SK-N-SH (cell line): ENCODE results near the gene PPARGC1A.

Source experiments
- NFIC ChIP-seq: IDR thresholded peaks from 2 replicates; pipeline ENCODE4 v1.4.0; 2012; ENCODE audit warnings: borderline replicate concordance
- POLR2AphosphoS5 ChIP-seq: IDR thresholded peaks from 2 replicates; pipeline ENCODE4 v1.6.1; 2012; ENCODE audit warnings: low read depth, low read length
- RXRA ChIP-seq: IDR thresholded peaks from 2 replicates; pipeline ENCODE4 v1.4.0; 2012; ENCODE audit warnings: low read depth, mild to moderate bottlenecking, borderline replicate concordance
- SIN3A ChIP-seq: IDR thresholded peaks from 2 replicates; pipeline ENCODE4 v1.6.1; 2012; ENCODE audit warnings: low read depth, mild to moderate bottlenecking, low read length, moderate library complexity, borderline replicate concordance
- YY1 ChIP-seq: IDR thresholded peaks from 2 replicates; pipeline ENCODE4 v1.4.0; 2012; ENCODE audit warnings: low read depth, mild to moderate bottlenecking
- TF ChIP-seq, protein P1 (sequence below): fragments of 200-600 bp; sonication (generic); IDR thresholded peaks from 2 replicates; pipeline ENCODE4 v1.6.1; 2017; ENCODE audit warnings: antibody characterized with exemption, mild to moderate bottlenecking, moderate library complexity
- TF ChIP-seq, protein P2 (sequence below): fragments of 150-350 bp; IDR thresholded peaks from 2 replicates; pipeline ENCODE4 v1.6.1; 2017; ENCODE audit warnings: antibody characterized with exemption, low read length, low read depth, borderline replicate concordance
- TF ChIP-seq, protein P3 (sequence below): IDR thresholded peaks from 2 replicates; pipeline ENCODE4 v1.4.0; 2012; ENCODE audit warnings: low read depth, borderline replicate concordance

DNA sequence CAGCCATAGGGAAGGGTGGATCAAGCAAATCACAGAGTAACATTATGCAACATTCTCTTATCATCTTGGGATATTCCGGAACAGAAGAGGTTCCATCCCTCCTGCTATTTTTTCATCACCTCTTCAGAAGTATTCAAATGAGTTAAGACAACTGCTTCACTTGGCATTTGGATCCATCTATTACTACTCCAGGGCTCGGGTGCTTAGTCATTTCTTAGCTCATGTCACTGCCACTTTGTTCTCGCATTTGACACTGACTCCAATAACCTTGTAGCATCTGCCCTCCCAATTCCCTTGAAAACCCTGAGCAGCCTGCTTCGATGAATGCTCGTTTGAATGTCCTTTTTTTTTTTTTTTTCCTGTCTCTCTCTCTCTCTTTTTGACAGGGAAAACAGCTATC is 114.9 kb downstream of the PPARGC1A start:
- no peak for TF ChIP-seq RXRA
- TF ChIP-seq, protein P1, sequence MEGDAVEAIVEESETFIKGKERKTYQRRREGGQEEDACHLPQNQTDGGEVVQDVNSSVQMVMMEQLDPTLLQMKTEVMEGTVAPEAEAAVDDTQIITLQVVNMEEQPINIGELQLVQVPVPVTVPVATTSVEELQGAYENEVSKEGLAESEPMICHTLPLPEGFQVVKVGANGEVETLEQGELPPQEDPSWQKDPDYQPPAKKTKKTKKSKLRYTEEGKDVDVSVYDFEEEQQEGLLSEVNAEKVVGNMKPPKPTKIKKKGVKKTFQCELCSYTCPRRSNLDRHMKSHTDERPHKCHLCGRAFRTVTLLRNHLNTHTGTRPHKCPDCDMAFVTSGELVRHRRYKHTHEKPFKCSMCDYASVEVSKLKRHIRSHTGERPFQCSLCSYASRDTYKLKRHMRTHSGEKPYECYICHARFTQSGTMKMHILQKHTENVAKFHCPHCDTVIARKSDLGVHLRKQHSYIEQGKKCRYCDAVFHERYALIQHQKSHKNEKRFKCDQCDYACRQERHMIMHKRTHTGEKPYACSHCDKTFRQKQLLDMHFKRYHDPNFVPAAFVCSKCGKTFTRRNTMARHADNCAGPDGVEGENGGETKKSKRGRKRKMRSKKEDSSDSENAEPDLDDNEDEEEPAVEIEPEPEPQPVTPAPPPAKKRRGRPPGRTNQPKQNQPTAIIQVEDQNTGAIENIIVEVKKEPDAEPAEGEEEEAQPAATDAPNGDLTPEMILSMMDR = no peak
- TF ChIP-seq, protein P2, sequence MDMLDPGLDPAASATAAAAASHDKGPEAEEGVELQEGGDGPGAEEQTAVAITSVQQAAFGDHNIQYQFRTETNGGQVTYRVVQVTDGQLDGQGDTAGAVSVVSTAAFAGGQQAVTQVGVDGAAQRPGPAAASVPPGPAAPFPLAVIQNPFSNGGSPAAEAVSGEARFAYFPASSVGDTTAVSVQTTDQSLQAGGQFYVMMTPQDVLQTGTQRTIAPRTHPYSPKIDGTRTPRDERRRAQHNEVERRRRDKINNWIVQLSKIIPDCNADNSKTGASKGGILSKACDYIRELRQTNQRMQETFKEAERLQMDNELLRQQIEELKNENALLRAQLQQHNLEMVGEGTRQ = no peak
- no peak for TF ChIP-seq POLR2AphosphoS5
- TF ChIP-seq YY1 = no peak
- TF ChIP-seq, protein P3, sequence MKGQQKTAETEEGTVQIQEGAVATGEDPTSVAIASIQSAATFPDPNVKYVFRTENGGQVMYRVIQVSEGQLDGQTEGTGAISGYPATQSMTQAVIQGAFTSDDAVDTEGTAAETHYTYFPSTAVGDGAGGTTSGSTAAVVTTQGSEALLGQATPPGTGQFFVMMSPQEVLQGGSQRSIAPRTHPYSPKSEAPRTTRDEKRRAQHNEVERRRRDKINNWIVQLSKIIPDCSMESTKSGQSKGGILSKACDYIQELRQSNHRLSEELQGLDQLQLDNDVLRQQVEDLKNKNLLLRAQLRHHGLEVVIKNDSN = no peak
- TF ChIP-seq SIN3A = no peak
- TF ChIP-seq NFIC = no peak
